Transverse colon (tissue), 4 donors: ENCODE results near the gene LAMB1. TPM values are rescaled to one million over a fixed set of nuclear protein-coding genes. Genes with fewer than 3 reads are reported as not detected.

Experiments used
- DNase-seq: peaks from one replicate; pipeline ENCODE4 v3.0.0-alpha.2; 2019
- H3K27ac ChIP-seq, 4 donors: fragments of 200-600 bp; sonication (generic); 2 replicates each; pipeline ENCODE4 v1.5.1; 2016 to 2018; ENCODE audit warnings: inconsistent platforms in 4 of 4
- H3K27me3 ChIP-seq: fragments of 200-600 bp; sonication (generic); 2 replicates; pipeline ENCODE4 v1.5.1; 2017; ENCODE audit warnings: inconsistent platforms
- H3K36me3 ChIP-seq, 4 donors: fragments of 200-600 bp; sonication (generic); 2 replicates each; pipeline ENCODE4 v1.5.1; 2017 to 2019; ENCODE audit warnings: inconsistent platforms in 4 of 4
- H3K4me1 ChIP-seq, 4 donors: fragments of 200-600 bp; sonication (generic); 2 replicates each; pipeline ENCODE4 v1.5.1; 2017 to 2020; ENCODE audit warnings: inconsistent platforms in 4 of 4
- H3K4me3 ChIP-seq, 4 donors: fragments of 200-600 bp; sonication (generic); 1 replicate in 1 of 4; 2 replicates in 3 of 4; pipeline versions ENCODE4 v1.5.1 to v1.6.1; 2017 to 2019; ENCODE audit warnings: inconsistent platforms in 4 of 4
- H3K9me3 ChIP-seq, 2 donors: fragments of 200-600 bp; sonication (generic); 2 replicates each; pipeline ENCODE4 v1.5.1; 2017 to 2019; ENCODE audit warnings: inconsistent platforms in 2 of 2
- EP300 ChIP-seq: sonication (generic); formaldehyde crosslinking; IDR thresholded peaks from one replicate; pipeline ENCODE4 v1.6.1; 2017; ENCODE audit warnings: antibody characterized with exemption, low read depth
- POLR2A ChIP-seq: fragments of 450-650 bp; IDR thresholded peaks from one replicate; pipeline ENCODE4 v1.6.1; 2016; ENCODE audit warnings: antibody characterized with exemption, mild to moderate bottlenecking, moderate library complexity
- POLR2AphosphoS5 ChIP-seq, 3 donors: sonication (generic); formaldehyde crosslinking; IDR thresholded peaks; one replicate each; pipeline ENCODE4 v1.6.1; 2016; ENCODE audit warnings: antibody characterized with exemption in 3 of 3
- whole genome bisulfite sequencing, 2 donors: methylation state at CpG; one replicate each; pipeline ENCODE4 v1.1.5; 2018; ENCODE audit warnings: low coverage in 1 of 2; 5-methylcytosine and 5-hydroxymethylcytosine counted together
- in situ Hi-C, 4 donors: fragments of 200-750 bp; cut with MboI; loops; one replicate each; pipeline versions ENCODE4 v1.15.0 to v1.15.1; 2017; ENCODE audit warnings: low sequenced_read_pairs in 3 of 4, low pct_ligation_motif_present in 1 of 4, low pct_unique_long_range_greater_than_20kb in 1 of 4
- intact Hi-C: fragments of 100-400 bp; cut with DNase I; formaldehyde crosslinking; loops from one replicate; pipeline ENCODE4 v1.15.1; 2023; ENCODE audit warnings: low total_unique reads
- total RNA-seq, 4 donors: library from RNA; depleted of rRNA; stranded (reverse); fragments of >200 nt; gene quantifications; one replicate each; pipeline ENCODE4 v1.1.0, GENCODE V29; 2016
- TF ChIP-seq, protein P1 (sequence below), 5 experiments: fragments of 200-600 bp in 3 of 5; fragments of 450-650 bp in 2 of 5; sonication (generic) in 3 of 5; IDR thresholded peaks; 1 replicate in 2 of 5; 2 replicates in 3 of 5; pipeline ENCODE4 v1.5.1; 2016 to 2017; ENCODE audit warnings: antibody characterized with exemption in 5 of 5, inconsistent platforms in 3 of 5, mild to moderate bottlenecking in 2 of 5, moderate library complexity in 1 of 5

Gene LAMB1
- total RNA-seq, 4 donors from 2014 or later, result 54.2 to 119 (median 90.3) TPM

DNA sequence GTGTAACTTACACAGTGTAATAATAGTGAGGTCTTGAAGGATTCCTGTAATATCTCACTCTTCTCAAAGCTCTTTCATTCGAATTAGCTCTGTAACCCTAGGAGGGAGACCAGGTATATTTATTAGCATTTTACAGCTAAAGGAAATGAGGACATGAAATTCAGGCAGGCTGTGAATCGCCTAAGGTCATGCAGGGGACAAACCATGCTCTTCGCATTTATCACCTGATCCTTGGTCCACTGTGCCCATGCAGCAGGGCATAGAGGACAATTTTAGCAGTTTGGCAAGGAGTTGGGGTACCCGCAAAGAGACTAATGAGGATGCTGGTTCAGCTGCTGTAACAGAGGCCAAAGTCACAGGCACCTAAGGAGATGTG, 14.8 kb upstream of the LAMB1 start:
- Histone ChIP-seq H3K9me3 (no peaks in the 10 kb centered on the region), H3K27me3 (no peaks in the 10 kb centered on the region), H3K4me1 (peaks cover 0 to 28% (median 18%) of the 10 kb centered on the region in 4 donors), H3K27ac (no peak overlapping the region), H3K4me3 (no peak overlapping the region), H3K36me3 (no peaks in the 10 kb centered on the region)
- WGBS, 2 donors, result 63 to 69% methylated on average over 3 to 4 of the region's 4 CpGs
- intact Hi-C loops (no loop called here), in situ Hi-C loops (no loop called here)
- DNase-seq, result no peak
- TF ChIP-seq POLR2A, result no peak
- TF ChIP-seq EP300, result no peak
- TF ChIP-seq, protein P1, sequence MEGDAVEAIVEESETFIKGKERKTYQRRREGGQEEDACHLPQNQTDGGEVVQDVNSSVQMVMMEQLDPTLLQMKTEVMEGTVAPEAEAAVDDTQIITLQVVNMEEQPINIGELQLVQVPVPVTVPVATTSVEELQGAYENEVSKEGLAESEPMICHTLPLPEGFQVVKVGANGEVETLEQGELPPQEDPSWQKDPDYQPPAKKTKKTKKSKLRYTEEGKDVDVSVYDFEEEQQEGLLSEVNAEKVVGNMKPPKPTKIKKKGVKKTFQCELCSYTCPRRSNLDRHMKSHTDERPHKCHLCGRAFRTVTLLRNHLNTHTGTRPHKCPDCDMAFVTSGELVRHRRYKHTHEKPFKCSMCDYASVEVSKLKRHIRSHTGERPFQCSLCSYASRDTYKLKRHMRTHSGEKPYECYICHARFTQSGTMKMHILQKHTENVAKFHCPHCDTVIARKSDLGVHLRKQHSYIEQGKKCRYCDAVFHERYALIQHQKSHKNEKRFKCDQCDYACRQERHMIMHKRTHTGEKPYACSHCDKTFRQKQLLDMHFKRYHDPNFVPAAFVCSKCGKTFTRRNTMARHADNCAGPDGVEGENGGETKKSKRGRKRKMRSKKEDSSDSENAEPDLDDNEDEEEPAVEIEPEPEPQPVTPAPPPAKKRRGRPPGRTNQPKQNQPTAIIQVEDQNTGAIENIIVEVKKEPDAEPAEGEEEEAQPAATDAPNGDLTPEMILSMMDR (IDR thresholded peaks at IDR 0.05), result no peak
- TF ChIP-seq POLR2AphosphoS5 (IDR thresholded peaks at IDR 0.05), result no peak

DNA sequence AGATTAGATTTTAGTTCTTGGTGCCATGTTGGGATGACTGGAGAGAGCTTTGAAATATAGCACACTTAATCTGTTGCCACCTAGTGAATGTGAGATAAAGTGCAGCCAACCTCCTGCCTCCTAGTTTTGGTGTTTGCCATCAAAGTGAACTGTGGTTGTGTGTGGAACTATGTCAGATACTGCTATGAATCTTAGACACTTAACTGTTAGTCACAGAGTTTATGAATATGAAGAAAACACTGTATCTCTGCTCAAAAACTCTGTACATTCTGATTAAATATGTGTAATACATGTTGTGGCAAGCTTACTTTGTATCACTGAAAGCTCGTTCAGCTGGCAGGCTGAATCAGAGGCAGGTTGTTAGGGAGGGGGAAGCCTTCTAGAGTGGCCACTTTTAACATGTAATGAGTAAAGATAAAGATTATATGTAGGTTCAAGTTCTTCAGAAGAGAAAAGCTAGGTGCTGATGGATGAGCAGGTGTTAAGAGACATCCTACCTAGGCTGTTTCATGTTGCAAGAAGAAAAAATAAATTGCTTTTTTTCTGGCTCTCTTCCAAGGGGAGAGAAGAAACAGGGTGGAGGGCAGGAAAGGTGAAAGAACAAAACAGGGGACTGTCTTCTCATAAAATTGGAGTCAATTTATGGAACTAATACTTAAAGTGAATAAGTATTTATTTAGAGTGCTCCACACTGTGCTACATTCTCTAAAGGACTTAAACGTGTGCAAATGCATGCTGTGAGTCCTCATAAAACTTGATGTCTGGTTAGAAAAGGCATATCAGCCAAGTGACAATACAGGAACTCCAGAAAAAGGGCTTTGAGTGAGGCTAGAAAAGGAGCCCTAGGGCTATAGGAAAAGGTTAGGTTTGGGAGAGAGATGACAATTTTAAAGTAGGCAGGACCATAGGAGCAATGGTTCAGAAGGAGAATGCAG, 14.1 kb upstream of the LAMB1 start:
- no peak for TF ChIP-seq POLR2A
- TF ChIP-seq EP300, result no peak
- TF ChIP-seq POLR2AphosphoS5 (IDR thresholded peaks at IDR 0.05), result no peak
- TF ChIP-seq, protein P1 (IDR thresholded peaks at IDR 0.05), result peak; percentile 38 to 48 (median 44)
- H3K9me3 ChIP-seq, result no peaks in the 10 kb centered on the region
- H3K4me1 ChIP-seq, result peaks cover 0 to 31% (median 21%) of the 10 kb centered on the region in 4 donors
- H3K4me3 ChIP-seq, result no peak overlapping the region
- 29 to 36% methylated on average over 2 of the region's 2 CpGs for WGBS, 2 donors
- no peaks in the 10 kb centered on the region for H3K36me3 ChIP-seq
- no peak for DNase-seq
- intact Hi-C loops (no loop called here), in situ Hi-C loops (no loop called here)
- no peaks in the 10 kb centered on the region for H3K27me3 ChIP-seq
- H3K27ac ChIP-seq, result peak overlapping the region in 2 of 4 donors; percentile 0 to 24

DNA sequence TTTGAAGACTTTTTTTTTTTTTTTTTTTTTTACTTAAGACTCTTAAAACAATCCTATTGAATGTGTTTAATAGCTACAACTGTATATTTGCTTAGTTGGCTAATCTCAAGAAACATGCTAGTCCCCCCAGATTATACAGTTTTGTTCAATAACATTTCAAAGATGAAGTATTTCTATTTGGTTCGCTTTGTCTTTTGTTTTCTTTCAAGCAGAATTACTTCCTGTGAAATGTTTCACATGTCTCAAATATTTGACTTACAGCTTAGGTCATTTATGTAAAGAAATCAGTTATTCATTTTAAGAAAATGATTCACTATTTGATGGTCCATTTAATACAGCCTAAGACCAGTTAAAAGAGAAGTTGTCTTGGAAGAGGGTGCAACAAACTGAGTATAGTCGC, 12.8 kb upstream of the LAMB1 start:
- intact Hi-C loops, result no loop called here
- in situ Hi-C loops, result no loop called here
- H3K27ac ChIP-seq, result no peak overlapping the region
- no peaks in the 10 kb centered on the region for H3K27me3 ChIP-seq
- WGBS, 2 donors, result 68 to 70% methylated on average over 2 of the region's 2 CpGs
- DNase-seq, result no peak
- no peak overlapping the region for H3K4me3 ChIP-seq
- no peaks in the 10 kb centered on the region for H3K9me3 ChIP-seq
- TF ChIP-seq EP300 (no peak), POLR2AphosphoS5 (IDR thresholded peaks at IDR 0.05) (no peak), POLR2A (no peak)
- TF ChIP-seq, protein P1 (IDR thresholded peaks at IDR 0.05), result no peak
- H3K36me3 ChIP-seq, result no peaks in the 10 kb centered on the region
- peaks cover 3 to 41% (median 25%) of the 10 kb centered on the region in 4 donors for H3K4me1 ChIP-seq

DNA sequence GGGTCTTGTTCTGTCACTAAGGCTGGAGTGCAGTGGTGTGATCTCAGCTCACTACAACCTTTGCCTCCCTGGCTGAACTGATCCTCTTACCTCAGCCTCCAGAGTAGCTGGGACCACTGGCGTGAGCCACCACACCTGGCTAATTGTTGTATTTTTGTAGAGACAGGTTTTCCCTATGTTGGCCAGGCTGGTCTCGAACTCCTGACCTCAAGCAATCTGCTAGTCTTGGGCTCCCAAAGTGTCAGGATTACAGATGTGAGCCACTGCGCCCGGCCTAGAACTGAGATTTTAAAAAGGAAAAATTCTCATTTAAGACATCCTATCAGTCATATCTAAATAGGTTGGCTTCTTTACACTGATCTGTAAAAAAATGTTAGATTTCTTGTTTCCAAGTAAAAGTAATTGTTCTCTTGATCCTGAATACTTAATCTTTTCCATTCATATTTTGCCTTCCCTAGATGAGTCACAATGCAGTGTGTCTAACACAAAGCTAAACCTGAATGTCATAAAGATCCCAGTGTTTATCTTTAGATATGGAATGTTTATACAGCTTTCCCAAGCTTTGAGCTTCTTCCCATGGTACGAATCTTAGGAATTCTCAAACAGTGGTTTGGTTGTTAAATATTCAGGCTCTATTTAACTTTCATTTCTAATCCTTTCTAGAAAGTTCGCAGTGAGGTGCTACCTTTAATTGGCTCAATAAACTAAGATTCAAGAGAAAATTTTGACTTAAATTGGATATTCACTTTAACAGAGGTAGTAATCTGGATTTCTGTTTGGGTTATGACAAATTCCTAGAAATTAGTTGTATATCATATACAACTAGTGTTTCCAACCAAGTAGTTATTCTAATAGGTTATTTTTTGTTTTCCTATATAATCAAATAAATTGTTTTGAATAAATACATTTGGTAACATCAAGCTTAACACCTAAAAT, 12.1 kb upstream of the LAMB1 start:
- in situ Hi-C loops, result no loop called here

More for the DNA sequence above, 12.1 kb upstream of the LAMB1 start:
- Histone ChIP-seq H3K27me3 (no peaks in the 10 kb centered on the region), H3K36me3 (no peaks in the 10 kb centered on the region), H3K4me1 (peaks cover 4 to 48% (median 30%) of the 10 kb centered on the region in 4 donors), H3K9me3 (no peaks in the 10 kb centered on the region), H3K4me3 (no peak overlapping the region), H3K27ac (peak overlapping the region; percentile 24 to 70 (median 50))
- DNase-seq, result no peak
- WGBS, 2 donors, result 39 to 51% methylated on average over 3 to 6 of the region's 6 CpGs
- TF ChIP-seq POLR2AphosphoS5 (IDR thresholded peaks at IDR 0.05) (peak in 2 of 3 donors; percentile 30 to 52), EP300 (no peak)
- TF ChIP-seq, protein P1 (IDR thresholded peaks at IDR 0.05), result no peak
- intact Hi-C loops, result no loop called here
